NOMO-1 (cell line): ENCODE results near the gene RPS6KB2.
"Not testable (repeated sequence)": the region's sequence is repeated elsewhere in the genome, so short reads cannot be mapped to it uniquely, and the experiment has no call there.

ENCODE experiments used
- DNase-seq, 2 experiments: peaks; one replicate each; lab custom pipeline; 2025; ENCODE audit not compliant: unreplicated experiment in 2 of 2; lab: John Stamatoyannopoulos, UW

The RPS6KB2 gene

GRCh38 chr11:67464411-67465188 lies 36.3 kb downstream of the RPS6KB2 start:
- peak; percentile 92 to 93 for DNase-seq

- no peak for DNase-seq
Measured at GRCh38 chr11:67465189-67465510, 36.9 kb downstream of the RPS6KB2 start.

GRCh38 chr11:67465530-67465929 lies 37.2 kb downstream of the RPS6KB2 start:
- DNase-seq = not testable (repeated sequence)

- DNase-seq = no peak
Measured at GRCh38 chr11:67466367-67466766, 38.1 kb downstream of the RPS6KB2 start.

GRCh38 chr11:67466962-67467771 lies 38.9 kb downstream of the RPS6KB2 start:
- DNase-seq = no peak

- no peak for DNase-seq
Measured at GRCh38 chr11:67468056-67468455, 39.8 kb downstream of the RPS6KB2 start.

- no peak for DNase-seq
Measured at GRCh38 chr11:67468456-67468758, 40.1 kb downstream of the RPS6KB2 start.

GRCh38 chr11:67468759-67469507 lies 40.6 kb downstream of the RPS6KB2 start, which contains the start of gene TMEM134:
Gene TMEM134, minus strand, starts transcription at chr11:67469251. Its CDS starts 59 bp downstream, at chr11:67469192.
- peak; percentile 85 to 91 for DNase-seq

GRCh38 chr11:67469508-67469811 lies 41.2 kb downstream of the RPS6KB2 start:
- no peak for DNase-seq

GRCh38 chr11:67470337-67471002 lies 42.2 kb downstream of the RPS6KB2 start:
- no peak for DNase-seq

GRCh38 chr11:67472882-67473281 lies 44.6 kb downstream of the RPS6KB2 start:
- no peak for DNase-seq

GRCh38 chr11:67476692-67477091 lies 48.4 kb downstream of the RPS6KB2 start:
- DNase-seq = not testable (repeated sequence)

- not testable (repeated sequence) for DNase-seq
Measured at GRCh38 chr11:67477344-67478050, 49.2 kb downstream of the RPS6KB2 start.

GRCh38 chr11:67482275-67482826 lies 54.1 kb downstream of the RPS6KB2 start:
- DNase-seq = peak; percentile 90 to 91

GRCh38 chr11:67482827-67483798 lies 54.8 kb downstream of the RPS6KB2 start, which contains the start of gene AIP:
Gene AIP, plus strand, starts transcription at chr11:67483026. Its CDS starts 133 bp downstream, at chr11:67483159.
- DNase-seq = peak; percentile 98 to 99

GRCh38 chr11:67483831-67484665 lies 55.8 kb downstream of the RPS6KB2 start:
- no peak for DNase-seq

GRCh38 chr11:67484847-67485311 lies 56.6 kb downstream of the RPS6KB2 start:
- DNase-seq = peak; percentile 49 to 58
